ENCODE measurements around the gene PPFIA1.
A peak's percentile ranks its signal among the peaks of the same experiment; 100 is the strongest.

PPFIA1 gene

DNA sequence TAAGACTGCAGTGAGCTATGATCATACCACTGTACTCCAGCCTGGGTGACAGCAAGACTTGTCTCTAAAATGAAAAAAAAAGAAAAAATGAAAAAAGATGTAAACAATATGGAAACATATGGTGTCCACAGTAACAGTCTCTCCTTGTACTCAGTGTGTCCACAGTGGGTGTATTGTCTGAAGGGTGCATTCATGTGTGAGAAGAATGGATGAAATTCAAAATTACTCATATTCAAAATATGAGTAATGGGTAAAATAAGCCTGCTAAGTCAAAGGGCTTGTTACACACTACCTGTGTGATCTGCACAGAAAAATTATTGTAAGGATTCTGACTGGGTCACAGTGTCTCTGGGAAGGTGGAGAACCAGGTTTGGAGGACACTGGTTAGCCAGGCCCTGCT is 26.9 kb downstream of the PPFIA1 start:
- no peak for DNase-seq (ENCODE audit: low spot score)

DNA sequence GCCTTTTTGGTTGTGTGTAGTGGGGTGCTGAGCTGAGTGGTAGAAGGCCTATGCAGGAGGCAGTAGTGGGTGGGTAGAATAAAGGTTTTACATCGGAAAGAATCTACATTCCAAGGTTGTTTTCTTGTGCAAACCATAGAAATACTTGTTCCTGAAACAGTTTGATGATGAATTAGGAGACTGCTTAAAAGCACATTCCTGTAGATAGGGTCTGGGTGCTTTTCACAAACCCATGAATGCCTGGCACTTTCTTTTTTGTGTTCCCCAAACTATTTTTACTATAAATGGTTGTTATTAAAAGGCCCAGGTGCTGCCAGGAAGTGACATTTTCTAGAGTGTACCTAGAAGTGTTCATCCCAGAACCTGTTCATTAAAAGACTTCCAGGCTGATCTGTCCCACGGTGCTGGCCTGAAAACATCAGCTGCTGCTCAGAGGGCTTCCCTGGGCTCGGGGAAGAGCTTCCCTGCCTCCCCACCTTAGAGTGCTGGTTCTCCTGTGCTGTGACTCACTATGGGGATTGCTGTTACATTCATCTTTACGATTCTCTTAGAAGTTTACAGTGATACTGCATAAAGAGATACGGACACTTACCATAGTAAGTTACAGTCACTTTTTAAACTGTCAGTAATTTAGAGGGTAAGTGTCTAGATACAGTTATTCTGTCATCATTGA is 27.9 kb downstream of the PPFIA1 start:
- DNase-seq (ENCODE audit: low spot score), result no peak

DNA sequence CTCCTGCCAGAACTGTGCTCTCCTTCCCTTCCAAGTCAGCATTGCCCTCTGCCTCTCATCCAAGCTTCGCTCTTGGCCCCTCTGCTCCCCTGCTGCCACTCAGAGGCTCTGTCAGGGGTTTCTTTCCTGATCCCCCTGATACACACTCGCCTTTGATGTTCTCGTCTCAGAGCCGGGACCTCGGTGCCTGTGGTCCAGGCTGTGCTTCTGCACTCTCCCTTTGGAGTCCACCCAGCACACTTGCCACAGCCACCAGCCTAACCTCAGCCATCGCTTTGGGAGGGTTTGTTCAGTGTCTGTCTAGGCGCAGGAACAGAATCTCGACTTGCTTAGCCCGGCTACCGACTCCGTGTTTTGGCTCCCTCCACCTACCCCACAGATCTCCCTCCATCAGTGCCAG is 29.1 kb downstream of the PPFIA1 start:
- DNase-seq (ENCODE audit: low spot score), result no peak

DNA sequence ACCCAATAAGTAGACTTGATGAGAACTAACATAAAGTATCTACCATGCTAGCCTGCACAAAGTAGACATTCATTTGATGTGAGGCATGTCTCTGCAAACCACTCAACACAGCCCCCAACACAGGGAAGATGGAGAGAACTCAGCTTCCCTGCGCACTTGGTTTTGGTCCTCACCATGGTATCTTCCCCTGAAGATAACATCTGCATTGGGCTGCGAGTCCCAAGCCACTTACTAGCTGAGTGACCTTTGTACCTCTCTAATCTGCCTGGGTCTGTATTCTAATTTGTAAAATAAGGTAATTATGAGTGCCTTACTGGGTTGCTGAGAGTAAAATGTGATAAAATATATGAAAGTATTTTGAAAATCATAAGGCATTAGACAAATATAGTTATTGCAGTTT is 30.7 kb downstream of the PPFIA1 start:
- DNase-seq (ENCODE audit: low spot score), result no peak

DNA sequence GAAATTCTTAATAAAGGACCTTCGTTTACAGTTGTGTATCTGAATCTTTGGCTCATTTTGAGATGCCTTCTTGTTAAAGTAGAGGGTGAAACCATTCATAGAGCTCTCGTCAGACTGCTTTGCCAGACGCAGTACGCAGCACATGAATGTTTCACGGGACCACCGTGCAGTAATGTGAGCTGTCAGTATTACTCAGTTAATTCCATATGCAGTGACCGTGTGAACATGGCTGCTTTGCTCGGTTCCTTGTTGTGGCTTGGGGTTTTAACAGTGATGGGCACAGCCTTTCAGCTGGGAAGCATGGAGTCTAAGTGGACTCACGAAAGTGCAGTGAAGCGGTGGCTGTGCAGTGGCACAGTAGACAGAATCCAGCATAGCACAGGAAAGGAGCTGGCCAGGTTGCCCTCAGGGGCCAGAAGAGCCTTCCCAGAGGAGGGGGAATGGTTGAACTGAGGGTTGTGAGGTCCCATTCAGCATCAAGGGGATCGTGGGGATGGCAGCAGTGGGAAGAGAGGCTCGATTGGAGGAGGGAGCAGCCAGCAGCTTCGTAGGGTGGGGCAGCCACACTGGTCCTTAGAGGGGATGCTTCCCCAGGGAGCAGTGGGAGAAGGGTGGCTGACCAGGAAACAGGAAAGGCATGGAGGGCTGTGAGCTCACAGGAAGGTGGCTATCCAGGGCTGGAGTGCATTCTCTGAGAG is 31.4 kb downstream of the PPFIA1 start:
- no peak for DNase-seq (ENCODE audit: low spot score)

DNA sequence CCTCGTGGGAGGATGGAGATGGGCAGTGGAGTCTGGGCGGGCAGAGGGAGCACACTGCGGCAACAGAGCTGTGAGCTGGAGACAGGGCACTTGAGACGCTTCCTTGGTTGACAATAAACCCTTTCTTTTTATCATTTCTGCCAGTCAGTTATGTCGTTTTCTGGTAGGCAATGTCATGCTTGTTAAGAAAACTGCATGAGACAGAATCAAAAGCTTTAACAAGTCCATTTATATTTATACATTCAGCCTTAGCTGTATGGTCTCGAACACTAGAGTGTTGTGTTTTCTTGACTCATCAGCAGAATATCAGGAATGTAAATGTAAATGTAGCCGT is 31.9 kb downstream of the PPFIA1 start:
- DNase-seq (ENCODE audit: low spot score), result no peak

DNA sequence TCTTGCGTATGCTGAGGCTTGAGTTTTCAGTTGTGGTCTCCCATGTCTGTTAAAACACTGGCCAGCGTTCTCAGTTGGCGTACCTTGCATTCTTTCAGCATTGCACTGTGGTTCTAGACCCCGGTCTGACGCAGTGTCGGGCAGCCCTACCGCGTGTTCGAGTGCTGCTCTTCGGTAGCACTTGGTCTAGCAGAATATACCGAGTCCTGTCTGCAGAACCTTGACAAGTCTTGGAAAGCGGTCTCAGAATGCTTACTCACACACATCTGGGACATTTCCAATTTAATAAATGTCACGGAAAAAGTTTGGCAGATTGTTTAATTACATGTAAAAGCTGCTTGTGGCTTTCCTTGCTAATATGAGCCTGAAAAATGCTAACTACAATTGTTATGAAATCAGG is 32.6 kb downstream of the PPFIA1 start:
- DNase-seq (ENCODE audit: low spot score), result peak; percentile 89

DNA sequence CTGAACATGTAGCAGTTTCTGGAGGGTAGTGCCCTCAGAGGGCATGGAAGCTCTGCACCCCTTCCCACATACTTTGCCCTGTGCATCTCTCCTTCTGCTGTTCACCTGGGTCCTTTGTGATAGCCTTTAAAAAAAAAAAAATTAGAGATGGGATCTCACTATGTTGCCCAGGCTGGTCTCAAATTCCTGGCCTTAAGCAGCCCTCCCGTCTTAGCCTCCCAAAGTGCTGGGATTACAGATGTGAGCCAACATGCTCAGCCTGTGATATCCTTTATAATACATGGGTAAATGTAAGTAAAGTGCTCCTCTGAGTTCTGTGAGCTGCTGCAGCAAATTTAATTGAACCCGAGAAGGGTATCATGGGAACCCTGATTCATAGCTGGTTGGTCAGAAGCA is 33.7 kb downstream of the PPFIA1 start:
- no peak for DNase-seq (ENCODE audit: low spot score)

DNA sequence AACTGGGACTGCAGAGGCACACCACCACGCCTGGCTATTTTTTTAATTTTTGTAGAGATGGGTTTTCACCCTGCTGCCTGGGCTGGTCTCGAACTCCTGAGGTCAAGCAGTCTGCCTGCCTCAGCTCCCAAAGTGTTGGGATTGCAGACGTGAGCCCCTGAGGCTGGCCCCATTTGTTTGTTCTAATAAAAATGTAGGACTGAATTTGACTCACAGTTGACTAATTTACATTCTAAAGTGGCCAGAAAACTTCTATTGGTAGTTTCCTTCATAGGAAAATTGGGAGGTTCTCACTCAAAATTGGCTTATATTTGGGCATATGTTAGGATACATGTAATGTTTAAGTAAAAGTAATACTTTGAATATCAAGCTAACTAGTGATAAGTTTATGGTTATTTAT is 35.0 kb downstream of the PPFIA1 start:
- DNase-seq (ENCODE audit: low spot score), result no peak

DNA sequence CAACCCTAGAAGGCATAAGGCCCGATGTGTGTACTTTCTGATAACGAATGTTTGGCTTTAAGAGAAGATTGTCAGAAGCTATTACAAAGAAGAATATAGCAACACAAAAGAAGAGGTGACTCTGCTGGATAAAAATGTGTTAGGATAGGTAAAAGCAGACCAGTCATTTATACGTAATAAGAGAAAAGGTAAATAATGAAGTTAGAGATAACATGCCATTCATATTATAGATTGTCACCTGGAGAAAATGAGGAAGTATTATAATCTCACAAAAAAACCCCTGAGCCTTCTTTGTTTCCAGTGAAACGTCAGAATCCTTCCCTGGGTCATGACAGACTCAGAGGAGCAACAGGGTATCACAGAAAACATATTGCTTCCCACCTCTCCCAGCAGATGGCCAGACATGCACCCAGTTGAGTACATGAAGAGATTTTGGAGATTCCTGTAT is 36.1 kb downstream of the PPFIA1 start:
- DNase-seq (ENCODE audit: low spot score), result no peak

DNA sequence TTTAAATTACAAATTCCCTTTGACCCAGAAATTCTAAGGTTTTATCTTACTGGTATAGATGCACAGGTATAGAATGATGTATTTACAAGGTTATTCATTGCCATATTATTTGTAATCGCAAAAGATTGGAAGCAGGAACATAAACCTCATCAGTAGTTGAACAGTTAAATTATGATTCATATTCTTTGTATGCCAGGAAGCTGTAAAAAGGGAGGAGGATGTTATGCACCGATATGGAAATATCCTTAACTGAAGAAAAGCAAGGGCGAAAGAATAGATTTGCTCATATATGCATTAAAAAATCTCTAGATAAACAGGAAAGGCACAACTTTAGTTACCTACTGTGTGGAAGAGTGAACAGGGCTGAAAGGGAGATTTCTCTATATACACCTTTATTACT is 36.7 kb downstream of the PPFIA1 start:
- DNase-seq (ENCODE audit: low spot score), result peak; percentile 35

DNA sequence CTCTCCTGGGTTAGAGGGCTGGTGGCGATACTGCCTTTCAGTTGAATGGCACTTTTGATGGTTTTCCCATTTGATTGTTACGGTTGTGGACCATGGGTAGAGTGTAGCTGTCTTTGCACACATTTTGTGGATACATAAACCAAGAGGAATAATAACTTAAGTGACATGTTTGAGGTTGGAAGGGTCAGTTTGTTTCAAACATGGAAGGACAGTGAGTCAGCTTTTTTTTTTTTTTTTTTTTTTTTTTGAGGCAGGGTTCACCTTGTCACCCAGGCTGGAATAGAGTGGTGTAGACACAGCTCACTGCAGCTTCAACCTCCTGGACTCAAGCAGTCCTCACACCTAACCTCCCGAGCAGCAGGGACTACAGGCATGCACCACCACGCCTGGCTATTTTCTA is 41.1 kb downstream of the PPFIA1 start:
- DNase-seq (ENCODE audit: low spot score), result no peak

DNA sequence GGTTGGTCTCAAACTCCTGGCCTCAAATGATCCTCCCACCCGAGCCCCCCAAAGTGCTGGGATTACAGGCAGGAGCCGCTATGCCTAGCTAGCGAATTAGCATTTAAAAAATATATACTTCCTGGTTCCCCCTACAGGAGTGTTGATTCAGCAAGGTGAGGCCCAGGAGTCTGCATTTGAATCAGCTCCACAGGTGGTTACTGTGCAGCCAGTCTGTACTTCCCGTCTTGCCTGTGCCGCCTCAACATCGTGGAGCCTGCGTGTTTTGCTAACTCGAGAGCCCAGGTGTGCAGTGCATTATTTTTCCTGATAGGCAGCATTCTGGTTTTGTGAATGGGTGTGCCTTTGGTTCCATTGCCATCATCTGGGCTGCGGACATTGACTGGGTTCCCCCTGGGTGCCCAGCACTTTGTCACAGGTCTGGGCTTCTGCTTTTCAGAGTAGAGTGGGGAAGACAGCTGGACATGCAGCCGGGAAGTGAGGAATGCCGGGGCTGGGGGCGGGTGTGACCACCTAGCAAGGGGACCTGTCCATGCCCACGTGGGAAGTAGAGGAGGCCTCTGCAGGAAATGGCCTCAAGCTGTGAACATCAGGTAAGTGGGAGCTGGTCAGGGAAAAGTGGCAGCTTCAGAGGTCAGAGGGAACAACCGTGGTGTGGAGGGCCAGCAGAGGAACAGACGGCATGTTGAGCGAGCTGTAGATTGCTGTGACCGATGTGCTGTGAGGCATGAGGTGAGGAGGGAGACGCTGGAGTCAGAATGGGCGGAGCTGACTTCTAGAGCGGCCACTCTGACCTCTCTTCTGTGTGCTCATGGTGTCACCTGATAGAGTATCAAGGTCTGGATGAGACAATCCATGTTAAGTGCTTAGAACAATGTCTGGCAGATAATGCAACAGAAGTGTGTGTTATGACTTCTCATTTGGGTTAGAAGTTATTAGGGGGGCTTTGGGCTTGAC is 42.2 kb downstream of the PPFIA1 start:
- no peak for DNase-seq (ENCODE audit: low spot score)

DNA sequence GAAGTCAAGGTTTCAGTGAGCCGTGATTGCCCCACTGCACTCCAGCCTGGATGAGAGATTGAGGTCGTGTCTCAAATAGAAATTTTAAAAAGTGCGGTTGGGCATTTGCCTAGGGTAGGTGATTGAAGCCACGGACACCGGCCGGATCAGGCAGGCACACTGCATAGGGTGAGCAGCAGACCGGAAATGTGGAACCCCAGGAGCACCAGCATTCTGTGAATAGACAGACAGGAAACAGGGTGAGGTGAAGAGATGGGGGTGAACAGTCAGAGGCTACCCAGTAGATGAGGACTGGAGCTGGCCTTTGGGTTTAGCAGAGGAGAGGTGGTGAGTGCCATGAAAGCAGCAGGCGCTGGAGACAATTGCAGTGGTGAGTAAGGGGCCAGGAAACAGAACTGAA is 43.5 kb downstream of the PPFIA1 start:
- DNase-seq (ENCODE audit: low spot score), result no peak

DNA sequence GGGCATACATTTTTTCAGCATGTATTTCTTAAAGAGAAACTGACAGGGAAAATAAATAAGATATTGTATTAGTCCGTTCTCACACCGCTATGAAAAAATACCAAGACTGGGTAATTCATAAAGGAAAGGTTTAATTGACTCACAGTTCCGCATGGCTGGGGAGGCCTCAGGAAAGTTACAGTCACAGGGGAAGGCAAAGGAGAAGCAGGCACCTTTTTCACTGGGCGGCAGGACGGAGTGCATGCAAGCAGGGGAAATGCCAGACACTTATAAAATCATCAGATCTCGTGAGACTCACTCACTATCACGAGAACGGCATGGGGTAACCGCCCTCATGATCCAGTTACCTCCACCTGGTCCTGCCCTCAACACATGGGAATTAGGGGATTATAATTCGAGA is 44.2 kb downstream of the PPFIA1 start:
- no peak for DNase-seq (ENCODE audit: low spot score)

DNA sequence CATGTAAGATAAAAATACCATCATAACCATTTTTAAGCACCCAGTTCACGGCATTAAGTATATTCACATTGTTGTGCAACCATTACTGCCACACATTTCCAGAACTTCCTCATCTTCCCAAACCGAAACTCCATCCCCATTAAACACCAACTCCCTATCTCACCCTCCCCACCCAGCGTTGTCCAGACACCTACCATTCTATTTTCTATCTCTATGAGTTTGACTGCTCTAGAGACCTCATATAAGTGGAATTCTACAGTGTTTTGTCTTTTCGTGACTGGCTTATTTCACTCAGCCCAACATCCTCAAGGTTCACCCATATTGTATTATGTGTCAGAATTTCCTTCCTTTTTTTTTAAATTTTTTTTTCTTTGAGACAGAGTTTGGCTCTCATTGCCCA is 45.2 kb downstream of the PPFIA1 start:
- no peak for DNase-seq (ENCODE audit: low spot score)

DNA sequence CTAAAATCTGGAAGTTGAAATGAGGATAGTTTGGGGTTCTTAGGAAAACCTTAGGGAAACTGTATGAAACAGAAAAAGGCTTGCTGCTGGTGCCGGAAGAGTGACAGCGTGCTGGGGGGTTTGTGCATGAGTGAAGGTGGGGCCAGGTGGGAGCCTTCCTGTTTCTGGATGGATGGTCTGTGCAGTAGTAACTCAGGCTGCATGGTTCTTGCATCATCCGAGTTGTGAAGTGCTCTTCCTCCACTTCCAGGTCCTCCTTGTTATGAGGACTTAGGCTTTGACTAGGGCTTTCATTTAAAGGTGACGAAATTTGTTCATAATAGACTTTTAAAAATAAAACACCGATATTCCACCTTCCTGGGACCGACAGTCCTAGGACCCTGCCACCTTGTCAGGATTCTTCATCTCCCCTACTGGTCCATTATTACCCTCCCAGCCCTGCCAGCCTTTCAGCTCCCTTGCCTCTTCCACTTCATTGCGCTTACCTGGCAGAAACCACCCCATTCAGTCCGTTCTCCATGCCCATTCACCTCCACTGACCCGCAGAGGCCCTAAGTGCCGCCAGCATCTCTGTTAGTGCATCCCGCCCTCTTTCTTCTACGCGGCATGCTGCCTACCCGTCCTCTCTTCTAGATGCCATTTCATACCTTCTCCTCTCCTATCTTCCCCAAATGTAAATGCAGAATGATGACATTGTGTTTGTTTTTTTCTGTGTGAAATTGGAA is 47.3 kb downstream of the PPFIA1 start:
- no peak for DNase-seq (ENCODE audit: low spot score)

DNA sequence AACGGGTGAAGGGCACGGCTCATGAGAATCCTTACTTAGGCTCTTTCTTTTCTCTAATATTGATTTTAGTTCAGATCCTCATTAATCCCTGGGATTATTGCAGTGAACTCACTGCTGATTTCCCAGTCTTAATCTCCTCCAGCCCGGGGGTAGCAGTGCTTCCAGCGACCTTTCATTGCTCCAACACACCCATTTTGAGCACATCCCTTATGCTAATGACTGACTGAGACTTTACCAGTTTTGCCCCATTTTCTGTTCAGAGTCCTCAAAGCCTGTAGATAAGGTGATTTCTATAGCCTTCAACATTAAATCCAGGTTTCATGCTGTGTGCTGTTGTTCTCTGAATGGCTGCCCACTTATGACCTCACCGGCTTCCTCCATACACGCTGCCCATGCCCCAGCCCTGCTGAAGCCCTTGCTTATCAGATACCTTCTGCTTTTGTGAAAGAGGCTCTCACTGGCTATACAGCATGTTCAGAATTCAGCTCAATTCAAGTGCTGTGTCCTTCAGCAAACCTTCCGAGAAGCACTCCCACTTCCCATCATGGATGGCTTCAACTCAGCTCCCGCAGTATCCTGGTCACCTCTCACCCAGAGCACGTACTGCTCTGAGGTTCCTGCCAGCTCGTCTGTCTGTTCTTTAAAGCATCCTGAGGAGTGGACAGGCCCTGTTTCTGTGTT is 49.0 kb downstream of the PPFIA1 start:
- no peak for DNase-seq (ENCODE audit: low spot score)

DNA sequence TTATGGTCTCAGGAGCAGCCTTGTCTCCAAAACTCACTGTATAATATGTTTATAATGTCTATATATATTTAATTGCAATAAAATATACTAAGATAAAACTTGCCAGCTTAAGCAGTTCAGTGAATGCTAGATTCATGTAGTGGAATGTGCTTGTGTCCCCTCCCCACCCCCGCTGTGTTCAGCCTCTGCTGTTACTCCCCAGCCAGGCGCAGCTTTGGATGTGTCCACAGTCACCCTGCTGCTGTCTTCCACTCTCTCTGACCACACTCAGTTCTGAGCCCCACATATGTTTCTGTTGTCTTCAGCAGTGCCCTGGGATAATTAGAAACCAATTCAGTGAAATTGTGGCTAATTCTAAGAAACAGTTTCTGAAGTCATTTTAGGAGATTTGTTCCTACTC is 52.2 kb downstream of the PPFIA1 start:
- DNase-seq (ENCODE audit: low spot score), result no peak

DNA sequence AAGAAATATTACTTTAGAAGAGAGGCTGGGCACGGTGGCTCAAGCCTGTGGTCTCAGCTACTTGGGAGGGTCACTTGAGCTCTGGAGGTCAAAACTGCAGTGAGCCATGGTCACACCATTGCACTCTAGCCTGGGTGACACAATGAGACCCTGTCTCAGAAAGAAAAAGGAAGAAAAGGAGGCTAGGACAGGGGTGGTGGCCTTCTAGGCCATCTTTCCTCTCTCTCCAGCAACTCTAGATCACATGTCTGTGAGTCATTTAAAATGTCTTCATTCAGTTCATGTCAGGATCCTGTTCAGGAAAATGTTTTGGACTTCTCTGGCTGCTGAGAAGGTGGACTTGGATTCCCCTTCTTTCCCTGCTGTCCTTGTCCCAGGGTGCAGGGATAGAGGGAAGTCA is 53.3 kb downstream of the PPFIA1 start:
- DNase-seq (ENCODE audit: low spot score), result peak; percentile 40

DNA sequence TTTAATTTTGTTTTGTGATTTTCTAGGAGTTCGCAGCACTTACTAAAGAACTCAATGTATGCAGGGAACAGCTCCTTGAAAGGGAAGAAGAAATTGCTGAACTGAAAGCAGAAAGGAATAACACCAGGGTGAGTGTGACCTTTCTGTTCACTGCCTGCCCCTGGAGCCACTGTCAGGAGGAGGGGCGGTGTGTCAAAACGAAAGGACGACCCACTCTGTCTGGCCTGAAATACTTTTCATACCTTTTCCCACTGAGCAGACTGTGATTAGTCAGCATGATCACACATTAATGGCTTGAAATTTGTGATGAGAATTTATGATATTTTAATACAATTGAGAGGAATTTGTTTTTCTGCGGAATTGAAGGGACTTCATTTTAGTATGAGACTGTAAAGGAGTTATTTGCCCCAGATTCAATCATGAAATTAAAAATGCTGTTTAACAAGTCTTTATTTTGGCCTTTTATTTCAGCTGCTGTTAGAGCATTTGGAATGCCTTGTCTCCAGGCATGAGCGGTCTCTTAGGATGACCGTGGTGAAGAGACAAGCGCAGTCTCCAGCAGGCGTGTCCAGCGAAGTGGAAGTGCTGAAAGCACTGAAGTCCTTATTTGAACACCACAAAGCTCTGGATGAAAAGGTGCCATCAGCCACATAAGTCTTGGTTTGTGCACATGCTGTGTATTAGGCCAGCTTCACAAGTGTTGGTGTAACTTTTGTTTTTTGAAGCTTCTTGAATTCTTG is 54.1 kb downstream of the PPFIA1 start:
- no peak for DNase-seq (ENCODE audit: low spot score)

All from AG08395 (cell line).